H9 (cell line): ENCODE data around the gene TRABD. TPM values are rescaled to one million over a fixed set of nuclear protein-coding genes. Genes with fewer than 3 reads are reported as not detected.
A peak's percentile ranks its signal among the peaks of the same experiment; 100 is the strongest.

Experiments used
- DNase-seq: peaks from one replicate; pipeline ENCODE4 v3.0.0-alpha.2; 2017
- H2AFZ ChIP-seq: one replicate; pipeline ENCODE4 v1.6.1; 2013; ENCODE audit warnings: mild to moderate bottlenecking, low read length, control low read depth, moderate library complexity
- H2AK5ac ChIP-seq: 2 replicates; pipeline ENCODE4 v1.6.1; 2013; ENCODE audit warnings: low read length, control low read depth, mixed read lengths; ENCODE audit not compliant: insufficient read length
- H2BK120ac ChIP-seq: one replicate; pipeline ENCODE4 v1.6.1; 2013; ENCODE audit warnings: low read depth, mild to moderate bottlenecking, low read length, control low read depth, inconsistent platforms; ENCODE audit not compliant: poor library complexity, severe bottlenecking
- H2BK12ac ChIP-seq: 2 replicates; pipeline ENCODE4 v1.6.1; 2013; ENCODE audit warnings: low read length, control low read depth, mixed read lengths, low read depth; ENCODE audit not compliant: insufficient read length
- H2BK15ac ChIP-seq: 2 replicates; pipeline ENCODE4 v1.6.1; 2013; ENCODE audit warnings: low read depth, low read length, control low read depth
- H2BK20ac ChIP-seq: one replicate; pipeline ENCODE4 v1.6.1; 2013; ENCODE audit warnings: low read depth, mild to moderate bottlenecking, low read length, control low read depth, inconsistent platforms; ENCODE audit not compliant: poor library complexity, severe bottlenecking
- H2BK5ac ChIP-seq: 2 replicates; pipeline ENCODE4 v1.6.1; 2013; ENCODE audit warnings: low read length, control low read depth, mixed read lengths; ENCODE audit not compliant: insufficient read length
- H3K14ac ChIP-seq: 2 replicates; pipeline ENCODE4 v1.6.1; 2013; ENCODE audit warnings: low read length, control low read depth; ENCODE audit not compliant: insufficient read depth
- H3K18ac ChIP-seq: 2 replicates; pipeline ENCODE4 v1.6.1; 2013; ENCODE audit warnings: low read depth, mild to moderate bottlenecking, mixed read lengths, low read length, control low read depth; ENCODE audit not compliant: insufficient read length
- H3K23ac ChIP-seq: 2 replicates; pipeline ENCODE4 v1.6.1; 2013; ENCODE audit warnings: low read length, control low read depth, mixed read lengths, low read depth; ENCODE audit not compliant: insufficient read length
- H3K23me2 ChIP-seq: 2 replicates; pipeline ENCODE4 v1.6.1; 2013; ENCODE audit warnings: low read depth, mild to moderate bottlenecking, mixed read lengths, low read length, control low read depth; ENCODE audit not compliant: insufficient read length, poor library complexity, severe bottlenecking
- H3K27ac ChIP-seq: 2 replicates; pipeline ENCODE4 v1.5.1; 2013; ENCODE audit warnings: low read length, control low read depth, mixed read lengths, low read depth; ENCODE audit not compliant: insufficient read length
- H3K27me3 ChIP-seq: 2 replicates; pipeline ENCODE4 v1.6.1; 2013; ENCODE audit warnings: low read length, control low read depth, inconsistent platforms; ENCODE audit not compliant: insufficient read depth
- H3K4ac ChIP-seq: 2 replicates; pipeline ENCODE4 v1.6.1; 2013; ENCODE audit warnings: low read depth, mild to moderate bottlenecking, control low read depth, inconsistent platforms, low read length, moderate library complexity
- H3K4me1 ChIP-seq: 2 replicates; pipeline ENCODE4 v1.6.1; 2013; ENCODE audit warnings: low read length, control low read depth, inconsistent platforms; ENCODE audit not compliant: insufficient read depth
- H3K4me2 ChIP-seq: 2 replicates; pipeline ENCODE4 v1.6.1; 2013; ENCODE audit warnings: low read length, control low read depth, mixed read lengths; ENCODE audit not compliant: insufficient read length, insufficient read depth
- H3K56ac ChIP-seq: 2 replicates; pipeline ENCODE4 v1.6.1; 2013; ENCODE audit warnings: low read depth, mild to moderate bottlenecking, mixed read lengths, low read length, control low read depth; ENCODE audit not compliant: insufficient read length
- H3K79me1 ChIP-seq: 2 replicates; pipeline ENCODE4 v1.6.1; 2013; ENCODE audit warnings: low read depth, mild to moderate bottlenecking, moderate library complexity, low read length, control low read depth, inconsistent platforms; ENCODE audit not compliant: insufficient read depth, poor library complexity, severe bottlenecking
- H3K79me2 ChIP-seq: 2 replicates; pipeline ENCODE4 v1.6.1; 2013; ENCODE audit warnings: low read length, control low read depth, inconsistent platforms; ENCODE audit not compliant: insufficient read depth
- H3K9ac ChIP-seq: 2 replicates; pipeline ENCODE4 v1.6.1; 2013; ENCODE audit warnings: low read length, control low read depth, mixed read lengths; ENCODE audit not compliant: insufficient read length; ENCODE audit errors: extremely low read depth
- H3K9me3 ChIP-seq: one replicate; pipeline ENCODE4 v1.6.1; 2013; ENCODE audit warnings: low read depth, low read length, inconsistent platforms; ENCODE audit not compliant: control insufficient read depth
- H3T11ph ChIP-seq: one replicate; pipeline ENCODE4 v1.6.1; 2013; ENCODE audit warnings: mild to moderate bottlenecking, low read length, control low read depth, inconsistent platforms
- H4K20me1 ChIP-seq: one replicate; pipeline ENCODE4 v1.6.1; 2013; ENCODE audit not compliant: control insufficient read depth, insufficient read length, insufficient read depth
- H4K5ac ChIP-seq: 2 replicates; pipeline ENCODE4 v1.6.1; 2013; ENCODE audit warnings: low read depth, mild to moderate bottlenecking, mixed read lengths, low read length, control low read depth; ENCODE audit not compliant: insufficient read length
- H4K8ac ChIP-seq: replicated peaks from 2 replicates; pipeline ENCODE4 v1.6.1; 2013; ENCODE audit warnings: low read length, control low read depth, mixed read lengths, low read depth; ENCODE audit not compliant: insufficient read length
- H4K91ac ChIP-seq: 2 replicates; pipeline ENCODE4 v1.6.1; 2013; ENCODE audit warnings: low read depth, mild to moderate bottlenecking, moderate library complexity, mixed read lengths, low read length, control low read depth; ENCODE audit not compliant: insufficient read length
- H3K27ac Mint-ChIP-seq, 3 experiments: 2 replicates in 2 of 3; 3 replicates in 1 of 3; pipeline ENCODE4 v1.8.0; 2020 to 2021; ENCODE audit warnings: mixed read lengths in 3 of 3, mild to moderate bottlenecking in 1 of 3, moderate library complexity in 1 of 3
- H3K27me3 Mint-ChIP-seq: 2 replicates; pipeline ENCODE4 v1.8.0; 2021; ENCODE audit warnings: low read depth, mild to moderate bottlenecking, moderate library complexity, mixed read lengths
- H3K36me3 Mint-ChIP-seq, 3 experiments: 2 replicates in 2 of 3; 3 replicates in 1 of 3; pipeline ENCODE4 v1.8.0; 2020 to 2021; ENCODE audit warnings: low read depth in 3 of 3, mixed read lengths in 3 of 3; ENCODE audit not compliant: insufficient read depth in 1 of 3
- H3K4me1 Mint-ChIP-seq, 2 experiments: 2 replicates each; pipeline ENCODE4 v1.8.0; 2020; ENCODE audit warnings: mixed read lengths in 2 of 2
- H3K4me3 Mint-ChIP-seq, 2 experiments: 2 replicates in 1 of 2; 3 replicates in 1 of 2; pipeline ENCODE4 v1.8.0; 2020 to 2021; ENCODE audit warnings: mild to moderate bottlenecking in 2 of 2, mixed read lengths in 2 of 2, moderate library complexity in 1 of 2
- H3K9me3 Mint-ChIP-seq, 2 experiments: 2 replicates in 1 of 2; 3 replicates in 1 of 2; pipeline ENCODE4 v1.8.0; 2020; ENCODE audit warnings: mild to moderate bottlenecking in 2 of 2, mixed read lengths in 2 of 2, moderate library complexity in 1 of 2
- whole genome bisulfite sequencing: extraction: QIAGEN DNeasy Blood & Tissue Kit; methylation state at CpG from one replicate; pipeline ENCODE4 v1.1.7; 2013; ENCODE audit warnings: missing lambda C conversion rate, low lambda C conversion rate, mixed read lengths; ENCODE audit not compliant: insufficient read length; ENCODE audit errors: extremely low coverage; 5-methylcytosine and 5-hydroxymethylcytosine counted together
- total RNA-seq: library from RNA; stranded (reverse); gene quantifications from 2 replicates; pipeline ENCODE4 v1.2.1, GENCODE V29; 2021
- TF ChIP-seq, protein P1 (sequence below): fragments of 200-600 bp; sonication (generic); conservative IDR thresholded peaks from 3 replicates; pipeline ENCODE4 v1.8.0; 2021; ENCODE audit warnings: antibody characterized with exemption, mild to moderate bottlenecking

TRABD gene
- total RNA-seq, 1 experiment from 2014 or later: 47.8 TPM

DNA sequence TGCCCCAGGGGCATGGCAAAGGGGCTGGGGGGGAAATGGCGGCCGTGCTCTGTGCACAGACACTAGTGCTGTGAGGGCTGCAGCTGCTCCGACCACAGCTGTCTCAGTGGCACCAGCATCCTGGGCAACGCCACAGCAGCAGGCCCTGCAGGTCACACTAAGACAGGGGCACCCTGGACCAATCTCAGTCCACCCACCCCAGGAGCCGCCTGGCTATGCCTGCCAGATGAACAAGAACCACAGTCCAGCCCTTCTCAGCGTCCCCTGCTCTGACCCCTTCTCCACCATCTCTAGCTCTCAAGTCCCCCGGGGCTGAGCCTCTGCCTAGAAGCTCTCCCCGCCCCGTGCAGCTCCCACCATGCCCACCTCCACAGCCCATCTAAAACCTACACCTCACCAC, 42.7 kb downstream of the TRABD start:
- no peaks in the 10 kb centered on the region for H3K4me1 ChIP-seq
- no peak overlapping the region for H3K23ac ChIP-seq
- no peak overlapping the region for H3K18ac ChIP-seq
- Mint-ChIP-seq H3K9me3 (peaks cover 0 to 2% of the 10 kb centered on the region in 2 experiments; a peak in 1 of 5 replicates), H3K4me3 (no peak overlapping the region), H3K27me3 (no peaks in the 10 kb centered on the region), H3K4me1 (no peaks in the 10 kb centered on the region), H3K27ac (peak overlapping the region; percentile 69 to 89 (median 85); a peak in 4 of 7 replicates), H3K36me3 (peaks cover 11 to 32% (median 25%) of the 10 kb centered on the region in 3 experiments)
- H3K14ac ChIP-seq: no peak overlapping the region
- DNase-seq: no peak
- no peaks in the 10 kb centered on the region for H3K27me3 ChIP-seq
- WGBS: no CpG with 5 or more reads among the region's 9 CpGs
- H3K4ac ChIP-seq: no peak overlapping the region
- H3K56ac ChIP-seq: no peak overlapping the region
- H2AK5ac ChIP-seq: no peak overlapping the region
- no peak overlapping the region for H2BK15ac ChIP-seq
- H4K20me1 ChIP-seq: no peaks in the 10 kb centered on the region
- no peak overlapping the region for H2BK12ac ChIP-seq
- H3T11ph ChIP-seq: no peak overlapping the region
- no peak overlapping the region for H3K27ac ChIP-seq
- no peak overlapping the region for H4K5ac ChIP-seq
- no peak overlapping the region for H2AFZ ChIP-seq
- no peaks in the 10 kb centered on the region for H3K9me3 ChIP-seq
- no peak overlapping the region for H3K4me2 ChIP-seq
- H3K79me1 ChIP-seq: no peaks in the 10 kb centered on the region
- no peak overlapping the region for H2BK5ac ChIP-seq
- H2BK20ac ChIP-seq: no peak overlapping the region
- H4K91ac ChIP-seq: no peak overlapping the region
- TF ChIP-seq, protein P1, sequence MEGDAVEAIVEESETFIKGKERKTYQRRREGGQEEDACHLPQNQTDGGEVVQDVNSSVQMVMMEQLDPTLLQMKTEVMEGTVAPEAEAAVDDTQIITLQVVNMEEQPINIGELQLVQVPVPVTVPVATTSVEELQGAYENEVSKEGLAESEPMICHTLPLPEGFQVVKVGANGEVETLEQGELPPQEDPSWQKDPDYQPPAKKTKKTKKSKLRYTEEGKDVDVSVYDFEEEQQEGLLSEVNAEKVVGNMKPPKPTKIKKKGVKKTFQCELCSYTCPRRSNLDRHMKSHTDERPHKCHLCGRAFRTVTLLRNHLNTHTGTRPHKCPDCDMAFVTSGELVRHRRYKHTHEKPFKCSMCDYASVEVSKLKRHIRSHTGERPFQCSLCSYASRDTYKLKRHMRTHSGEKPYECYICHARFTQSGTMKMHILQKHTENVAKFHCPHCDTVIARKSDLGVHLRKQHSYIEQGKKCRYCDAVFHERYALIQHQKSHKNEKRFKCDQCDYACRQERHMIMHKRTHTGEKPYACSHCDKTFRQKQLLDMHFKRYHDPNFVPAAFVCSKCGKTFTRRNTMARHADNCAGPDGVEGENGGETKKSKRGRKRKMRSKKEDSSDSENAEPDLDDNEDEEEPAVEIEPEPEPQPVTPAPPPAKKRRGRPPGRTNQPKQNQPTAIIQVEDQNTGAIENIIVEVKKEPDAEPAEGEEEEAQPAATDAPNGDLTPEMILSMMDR: no peak
- no peak overlapping the region for H4K8ac ChIP-seq
- no peaks in the 10 kb centered on the region for H3K23me2 ChIP-seq
- no peak overlapping the region for H3K9ac ChIP-seq
- no peak overlapping the region for H2BK120ac ChIP-seq
- H3K79me2 ChIP-seq: no peaks in the 10 kb centered on the region
